Hematopoietic multipotent progenitor cell (in vitro differentiated cells): Measurements from ENCODE around the gene MPDU1. TPM values are rescaled to one million over a fixed set of nuclear protein-coding genes. Genes with fewer than 3 reads are reported as not detected.
"Not testable (repeated sequence)": the region's sequence is repeated elsewhere in the genome, so short reads cannot be mapped to it uniquely, and the experiment has no call there.

ENCODE experiments used
- DNase-seq, 3 donors: peaks; one replicate each; pipeline ENCODE4 v3.0.0-alpha.2; 2011 to 2015; ENCODE audit warnings: low read depth in 2 of 3, low spot score in 2 of 3
- total RNA-seq: library from RNA; depleted of rRNA; stranded (reverse); fragments of >200 nt; gene quantifications from one replicate; pipeline ENCODE4 v1.2.3, GENCODE V29; 2012

MPDU1 gene
- total RNA-seq, 1 donor, result 118 TPM

DNA sequence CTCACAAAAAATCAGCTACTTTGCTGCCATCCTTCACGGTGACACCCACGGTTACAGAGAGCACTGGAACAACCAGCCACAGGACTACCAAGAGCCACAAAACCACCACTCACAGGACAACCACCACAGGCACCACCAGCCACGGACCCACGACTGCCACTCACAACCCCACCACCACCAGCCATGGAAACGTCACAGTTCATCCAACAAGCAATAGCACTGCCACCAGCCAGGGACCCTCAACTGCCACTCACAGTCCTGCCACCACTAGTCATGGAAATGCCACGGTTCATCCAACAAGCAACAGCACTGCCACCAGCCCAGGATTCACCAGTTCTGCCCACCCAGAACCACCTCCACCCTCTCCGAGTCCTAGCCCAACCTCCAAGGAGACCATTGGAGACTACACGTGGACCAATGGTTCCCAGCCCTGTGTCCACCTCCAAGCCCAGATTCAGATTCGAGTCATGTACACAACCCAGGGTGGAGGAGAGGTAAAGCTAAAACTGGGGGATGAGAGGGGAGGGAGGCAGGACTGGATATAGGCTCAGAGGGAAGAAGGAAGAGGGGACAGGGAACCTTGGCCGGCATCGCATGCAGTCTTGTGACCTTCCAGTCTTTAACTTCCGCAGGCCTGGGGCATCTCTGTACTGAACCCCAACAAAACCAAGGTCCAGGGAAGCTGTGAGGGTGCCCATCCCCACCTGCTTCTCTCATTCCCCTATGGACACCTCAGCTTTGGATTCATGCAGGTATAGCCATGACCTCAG is 3.6 kb upstream of the MPDU1 start:
- DNase-seq, result peak in 1 of 3 donors; percentile 43

DNA sequence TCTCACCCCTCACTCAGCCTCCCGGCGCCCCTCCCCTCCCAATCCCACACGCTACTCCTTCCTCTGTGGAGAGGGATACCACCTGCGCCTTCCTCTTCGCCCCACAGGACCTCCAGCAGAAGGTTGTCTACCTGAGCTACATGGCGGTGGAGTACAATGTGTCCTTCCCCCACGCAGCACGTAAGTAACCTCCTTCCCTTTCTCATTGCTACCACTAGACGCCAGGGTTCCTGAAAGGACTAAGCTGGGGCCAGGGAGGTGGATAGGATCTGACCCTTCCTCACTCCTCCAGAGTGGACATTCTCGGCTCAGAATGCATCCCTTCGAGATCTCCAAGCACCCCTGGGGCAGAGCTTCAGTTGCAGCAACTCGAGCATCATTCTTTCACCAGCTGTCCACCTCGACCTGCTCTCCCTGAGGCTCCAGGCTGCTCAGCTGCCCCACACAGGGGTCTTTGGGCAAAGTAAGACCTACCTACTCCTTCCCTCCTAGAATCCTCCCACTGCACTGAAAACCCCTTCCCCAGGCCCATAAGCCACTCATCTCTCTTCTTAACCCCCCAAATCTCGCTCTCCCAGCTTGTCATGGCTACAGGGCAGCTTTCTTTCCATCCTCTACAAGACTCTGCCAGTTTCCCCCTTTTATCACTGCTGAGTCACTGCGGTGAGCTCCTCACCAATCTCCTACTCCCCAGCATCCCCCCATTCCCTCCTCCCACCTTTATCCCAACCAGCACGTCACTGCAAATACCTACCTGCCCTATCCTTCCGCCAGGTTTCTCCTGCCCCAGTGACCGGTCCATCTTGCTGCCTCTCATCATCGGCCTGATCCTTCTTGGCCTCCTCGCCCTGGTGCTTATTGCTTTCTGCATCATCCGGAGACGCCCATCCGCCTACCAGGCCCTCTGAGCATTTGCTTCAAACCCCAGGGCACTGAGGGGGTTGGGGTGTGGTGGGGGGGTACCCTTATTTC is 2.8 kb upstream of the MPDU1 start:
- no peak for DNase-seq

DNA sequence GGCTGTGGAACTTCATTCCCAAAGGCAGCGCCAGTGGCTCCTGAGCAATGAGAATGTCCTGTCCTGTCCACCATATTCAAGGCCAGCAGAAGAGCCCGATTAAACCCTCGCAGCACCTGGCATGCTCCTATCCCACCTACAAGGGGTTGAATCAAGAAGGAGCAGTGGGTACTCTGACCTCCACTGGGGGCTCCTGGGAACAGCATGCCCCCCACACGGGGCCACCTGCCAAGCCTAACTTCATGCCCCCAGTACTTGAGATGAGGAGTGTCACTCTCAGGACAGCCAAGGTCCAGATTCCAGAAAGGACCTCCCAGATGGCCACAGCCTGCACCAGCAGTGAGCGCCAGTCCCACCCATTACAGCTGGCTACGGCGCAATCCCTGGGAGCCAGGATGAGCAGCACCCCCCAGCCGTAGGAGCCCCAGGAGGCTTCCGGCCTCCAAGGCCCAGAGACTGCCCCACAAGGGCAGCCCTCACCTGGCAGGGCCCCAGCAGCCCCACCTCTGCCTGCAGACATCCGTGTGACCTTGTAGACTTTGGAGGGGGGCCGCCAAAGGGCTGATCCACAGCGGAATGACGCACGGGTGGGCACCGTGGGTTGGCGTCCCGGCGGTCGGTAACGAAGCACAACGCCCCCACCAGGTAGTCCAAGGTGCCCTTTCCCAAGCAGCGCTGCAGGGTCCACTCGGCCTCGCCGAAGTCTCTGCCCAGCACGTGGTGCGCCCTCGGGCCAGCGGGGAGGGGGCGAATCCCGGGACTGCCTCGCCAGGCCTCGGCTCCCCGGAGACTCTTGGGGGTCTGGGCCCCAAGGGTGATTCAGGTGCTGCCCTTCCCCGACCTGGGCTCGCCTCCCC is 1.0 kb upstream of the MPDU1 start:
- no peak for DNase-seq

DNA sequence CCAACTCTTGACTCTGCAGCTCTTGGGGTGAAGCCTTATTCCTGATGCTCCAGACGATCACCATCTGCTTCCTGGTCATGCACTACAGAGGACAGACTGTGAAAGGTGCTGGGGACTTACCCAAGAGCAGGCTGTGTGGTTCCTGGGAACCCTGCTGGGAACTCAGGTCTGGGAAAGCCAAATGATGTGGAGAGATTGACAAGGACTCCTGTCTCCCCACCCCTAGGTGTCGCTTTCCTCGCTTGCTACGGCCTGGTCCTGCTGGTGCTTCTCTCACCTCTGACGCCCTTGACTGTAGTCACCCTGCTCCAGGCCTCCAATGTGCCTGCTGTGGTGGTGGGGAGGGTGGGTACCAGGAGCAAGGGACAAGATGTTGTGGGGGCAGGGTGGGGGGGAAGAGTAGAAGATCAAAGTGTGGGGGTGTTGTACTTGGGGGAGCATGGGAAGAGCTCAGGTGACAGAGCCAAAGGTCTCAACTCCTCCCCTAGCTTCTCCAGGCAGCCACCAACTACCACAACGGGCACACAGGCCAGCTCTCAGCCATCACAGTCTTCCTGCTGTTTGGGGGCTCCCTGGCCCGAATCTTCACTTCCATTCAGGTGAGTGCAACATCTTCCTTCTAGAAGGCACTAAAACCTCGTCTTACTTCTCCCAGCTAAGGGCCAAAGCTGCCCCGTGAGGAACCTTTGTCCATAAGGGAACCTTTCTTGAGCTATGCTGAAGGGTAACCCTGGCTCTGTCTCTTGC is 3.2 kb downstream of the MPDU1 start:
- no peak for DNase-seq

DNA sequence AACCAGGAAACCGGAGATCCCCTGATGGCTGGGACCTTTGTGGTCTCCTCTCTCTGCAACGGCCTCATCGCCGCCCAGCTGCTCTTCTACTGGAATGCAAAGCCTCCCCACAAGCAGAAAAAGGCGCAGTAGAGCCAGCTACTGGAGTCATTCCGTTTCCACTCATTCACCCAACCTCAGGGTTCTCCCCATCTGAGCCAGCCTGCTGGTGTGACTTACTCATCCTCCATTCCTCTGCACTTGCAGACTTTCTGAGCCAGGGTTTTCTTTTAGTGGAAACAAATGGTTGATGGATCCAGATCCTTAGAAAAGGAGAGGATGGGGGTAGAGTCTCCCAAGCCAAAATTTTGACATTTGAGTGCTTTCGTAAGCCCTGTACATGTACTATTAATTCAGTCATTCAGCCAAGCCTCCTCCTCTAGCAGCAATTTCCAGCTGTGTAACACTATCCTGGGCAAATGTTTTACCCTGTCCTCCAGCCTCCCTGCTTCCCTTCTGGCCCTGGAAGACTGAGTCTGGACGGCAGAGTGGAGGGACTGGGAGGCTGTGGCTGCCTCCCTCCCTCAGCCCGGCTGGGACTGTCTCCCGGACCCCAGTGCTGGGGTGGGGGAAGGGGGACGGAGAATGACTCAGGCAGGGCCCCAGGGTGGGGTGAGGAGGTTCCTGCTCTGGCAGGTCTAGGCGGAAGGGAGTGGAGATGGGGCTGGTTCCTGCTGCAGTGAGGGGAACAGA is 3.9 kb downstream of the MPDU1 start:
- no peak for DNase-seq

DNA sequence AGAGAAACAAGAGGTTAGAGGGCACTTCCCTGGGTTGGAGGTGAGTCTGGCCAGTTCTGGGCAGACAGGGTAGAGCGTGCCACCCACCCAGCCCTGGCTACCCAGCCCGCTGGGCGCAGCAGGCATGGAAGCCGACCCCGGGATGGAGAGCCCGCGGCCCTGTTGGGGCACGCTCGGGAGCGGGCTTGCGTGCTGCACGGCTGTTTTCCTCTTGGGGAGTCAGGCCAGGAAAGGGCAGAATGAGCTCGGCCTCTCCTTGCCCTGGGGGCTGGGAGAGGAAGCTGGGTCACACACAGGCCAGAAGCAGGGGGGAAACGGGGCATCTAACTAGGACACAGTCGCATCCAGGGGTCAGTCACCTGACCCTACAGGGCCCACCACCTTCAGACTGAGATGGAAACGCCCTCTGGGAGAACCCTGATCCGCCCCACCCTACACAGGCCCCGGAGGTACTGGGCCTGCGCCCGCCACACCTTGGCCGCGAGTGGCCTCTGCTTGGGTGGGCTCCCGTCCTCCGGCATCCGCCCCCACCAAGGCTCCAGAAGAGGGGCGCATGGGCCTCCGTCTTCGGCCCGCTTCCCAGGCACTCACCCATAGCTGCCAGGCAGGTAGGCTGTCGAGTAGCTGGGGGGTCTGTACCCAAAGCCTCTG is 5.0 kb downstream of the MPDU1 start:
- no peak for DNase-seq

DNA sequence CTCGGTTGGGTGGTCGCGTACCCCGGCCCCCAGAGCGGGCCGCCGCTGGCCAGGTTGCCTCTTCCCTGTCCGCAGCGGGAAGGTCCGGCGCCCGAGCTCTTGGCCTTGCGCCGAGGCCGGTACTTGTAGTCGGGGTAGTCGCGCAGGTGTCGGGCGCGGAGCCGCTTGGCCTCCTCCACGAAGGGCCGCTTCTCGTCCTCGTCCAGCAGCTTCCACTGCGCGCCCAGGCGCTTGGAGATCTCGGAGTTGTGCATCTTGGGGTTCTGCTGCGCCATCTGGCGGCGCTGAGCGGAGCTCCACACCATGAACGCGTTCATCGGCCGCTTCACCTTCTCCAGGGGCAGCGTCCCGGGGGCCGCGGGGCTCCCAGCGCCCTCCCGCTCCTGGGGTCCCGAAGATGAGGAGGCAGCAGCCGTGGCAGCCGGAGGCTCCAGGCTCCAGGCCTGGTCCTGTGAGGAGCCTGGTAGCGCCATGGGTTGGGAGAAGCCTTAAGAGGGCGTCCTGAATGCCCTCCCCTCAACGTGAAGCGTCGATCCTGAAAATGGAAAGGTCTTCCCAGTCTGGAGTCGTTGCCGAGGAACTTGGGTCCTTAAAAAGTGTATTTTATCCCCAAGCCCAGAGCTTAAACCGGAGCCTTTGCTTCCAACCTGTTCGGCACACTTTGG is 5.7 kb downstream of the MPDU1 start:
- DNase-seq, result peak in 2 of 3 donors; percentile 81 to 83

DNA sequence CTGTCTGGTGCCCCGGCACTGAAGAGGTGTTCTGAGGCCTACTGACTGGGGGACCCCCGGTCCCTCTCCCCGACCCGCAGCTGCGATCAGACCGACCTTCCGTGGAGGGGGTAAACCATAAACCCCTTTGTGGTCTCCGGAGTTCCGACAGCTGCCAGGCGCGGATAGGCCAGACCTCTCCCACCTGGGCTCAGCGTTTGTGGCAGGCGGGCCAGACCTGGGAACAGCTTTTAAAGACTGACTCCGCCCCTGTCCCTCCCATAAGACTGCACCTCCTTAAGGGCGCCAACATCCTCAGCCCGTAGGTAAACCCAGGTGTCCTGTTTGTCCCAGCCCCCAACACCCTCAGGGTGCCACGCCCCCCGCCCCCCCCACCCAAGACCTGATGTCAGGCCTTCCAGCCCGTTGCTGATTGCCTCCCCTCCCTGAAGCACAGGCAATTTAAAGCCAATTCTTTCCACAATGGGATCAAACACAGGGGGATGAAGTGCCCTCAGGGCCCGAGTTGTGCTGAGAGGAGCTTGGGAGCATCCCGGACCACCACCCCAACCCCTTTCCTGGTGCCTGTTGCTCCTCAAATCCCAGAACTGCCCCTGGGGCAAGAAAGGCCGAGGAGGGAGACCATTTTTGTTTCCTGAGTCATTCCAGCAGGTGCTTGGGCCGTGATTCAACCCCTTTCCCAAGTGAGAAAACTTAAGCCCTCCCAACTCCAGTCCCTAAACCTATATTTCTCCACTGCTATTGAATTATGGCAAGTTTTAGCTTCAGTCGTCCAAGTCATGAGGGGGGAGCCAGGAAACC is 6.4 kb downstream of the MPDU1 start, which contains the start of gene SOX15:
SOX15 (minus strand) TSS at position 204 of the 801 bp plus-strand sequence. CDS start 418 bp downstream, outside the sequence.
- no peak for DNase-seq

DNA sequence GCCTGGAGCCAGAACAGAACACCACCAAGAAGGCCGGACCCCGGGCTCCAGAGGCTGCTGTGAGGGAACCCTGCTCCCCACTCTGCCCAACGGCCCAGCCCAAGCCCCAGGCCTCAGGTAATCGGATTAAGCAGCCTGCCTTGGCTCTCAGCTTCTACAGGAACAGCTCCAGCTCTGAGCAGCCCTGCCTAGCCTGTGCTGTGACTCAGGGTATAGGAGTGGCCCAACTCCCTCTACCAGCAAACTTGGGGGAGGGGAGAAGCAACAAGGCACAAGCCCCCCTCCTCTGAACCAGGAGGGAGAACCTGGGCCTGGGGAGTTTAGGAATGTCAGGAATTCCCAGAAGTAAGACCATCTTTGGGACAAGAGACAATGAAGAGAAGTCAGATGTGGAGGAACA is 7.1 kb downstream of the MPDU1 start:
- DNase-seq, result no peak

DNA sequence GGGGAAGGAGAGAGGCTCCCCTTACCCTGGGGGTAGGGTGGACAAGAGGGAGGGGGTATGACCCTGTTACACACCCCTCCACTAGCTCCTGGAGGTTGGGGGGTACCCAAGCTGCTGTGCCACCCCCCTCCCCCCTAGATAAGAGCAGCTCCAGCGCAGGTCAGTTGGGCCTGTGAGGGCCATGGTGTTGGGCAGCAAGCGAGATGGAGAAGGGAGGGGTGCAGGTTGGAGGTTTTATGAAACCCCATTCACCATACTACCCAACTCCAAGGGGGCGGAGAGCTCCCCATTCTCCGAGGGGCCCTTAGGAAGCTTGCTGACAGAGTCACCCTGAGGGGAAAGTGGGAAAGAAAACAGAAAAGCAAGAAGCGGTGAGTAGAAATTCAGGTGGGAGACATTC is 7.9 kb downstream of the MPDU1 start:
- no peak for DNase-seq

DNA sequence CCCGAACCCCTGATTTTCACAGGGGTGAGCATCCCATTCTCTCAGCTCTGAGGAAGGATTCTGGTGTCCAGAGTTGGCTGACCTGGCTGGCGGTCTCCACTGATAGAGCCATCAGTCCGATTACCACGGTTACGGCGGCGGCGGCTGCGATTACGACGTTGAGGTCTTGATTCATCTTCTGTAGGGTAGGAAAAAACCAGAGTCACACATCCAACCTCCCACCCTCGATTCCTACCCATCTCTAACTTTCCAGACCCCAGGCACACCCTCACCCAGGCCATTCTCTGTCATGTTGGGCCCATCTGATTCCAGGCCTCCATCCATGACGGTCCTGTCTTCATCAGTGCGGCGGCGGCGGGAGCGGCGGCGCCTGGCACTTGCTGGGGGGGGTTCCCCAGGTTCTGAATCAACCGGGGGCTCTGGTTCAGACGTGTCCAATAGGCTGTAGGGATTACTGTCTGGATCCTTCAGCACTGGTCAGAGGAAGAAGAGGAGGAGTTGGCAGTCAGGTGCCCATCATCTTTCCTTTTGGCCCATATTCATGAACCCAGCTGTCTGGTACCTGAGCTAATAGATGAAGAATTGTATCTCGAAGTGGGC is 8.9 kb downstream of the MPDU1 start:
- no peak for DNase-seq

DNA sequence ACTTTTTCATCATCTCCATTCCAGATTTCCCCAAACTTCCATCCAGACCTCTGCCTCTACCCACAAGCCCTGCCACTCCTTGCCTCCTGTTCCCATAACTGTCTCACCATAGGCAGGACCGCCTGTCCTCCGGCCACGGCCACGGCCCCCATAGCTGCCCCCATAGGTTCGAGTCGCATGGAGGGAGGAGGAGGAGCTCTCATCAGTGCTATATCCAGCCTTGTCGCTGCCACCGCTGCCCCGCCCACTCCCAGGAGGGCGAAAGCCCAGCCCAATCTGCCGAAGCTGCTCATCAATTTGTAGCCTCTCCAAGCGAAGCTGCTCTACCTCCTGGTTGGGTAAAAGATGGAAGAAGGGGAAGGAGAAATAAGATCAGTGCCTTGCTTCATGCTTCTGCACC is 9.6 kb downstream of the MPDU1 start:
- DNase-seq, result no peak

DNA sequence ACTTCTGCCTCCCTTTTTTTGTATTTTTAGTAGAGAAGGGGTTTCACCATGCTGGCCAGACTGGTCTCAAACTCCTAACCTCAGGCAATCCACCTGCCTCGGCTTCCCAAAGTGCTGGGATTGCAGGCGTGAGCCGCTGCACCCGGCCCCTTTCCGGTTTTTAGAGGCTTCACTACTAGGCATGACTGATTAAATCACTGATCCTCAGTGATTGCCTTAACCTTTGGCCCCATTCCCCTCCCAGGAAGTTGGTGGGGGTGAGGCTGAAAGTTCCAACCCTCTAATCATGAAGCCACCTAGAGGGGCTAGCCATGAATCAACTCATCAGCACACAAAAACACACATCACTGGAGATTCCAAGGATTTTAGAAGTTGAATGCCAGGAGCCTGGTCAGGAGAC is 13.9 kb downstream of the MPDU1 start:
- DNase-seq, result not testable (repeated sequence)

DNA sequence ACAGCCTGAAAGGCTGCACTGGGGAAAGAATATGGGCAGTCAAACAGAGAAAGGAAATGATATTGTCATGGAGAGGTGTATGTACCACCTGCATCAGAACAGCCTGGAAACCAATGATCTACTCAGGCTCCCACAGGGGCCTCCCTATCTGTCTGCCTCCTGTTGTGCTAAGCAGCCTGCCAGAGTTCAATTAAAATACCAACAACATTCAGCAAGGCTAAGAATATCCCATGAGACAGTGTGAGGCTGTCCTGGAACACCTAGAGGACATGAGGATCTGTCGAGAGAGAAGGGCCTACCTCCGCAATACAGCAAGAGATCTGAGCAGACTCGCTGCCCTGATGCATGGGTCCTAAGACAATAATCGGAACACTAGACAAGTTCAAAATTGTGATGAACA is 22.6 kb downstream of the MPDU1 start:
- DNase-seq, result no peak

DNA sequence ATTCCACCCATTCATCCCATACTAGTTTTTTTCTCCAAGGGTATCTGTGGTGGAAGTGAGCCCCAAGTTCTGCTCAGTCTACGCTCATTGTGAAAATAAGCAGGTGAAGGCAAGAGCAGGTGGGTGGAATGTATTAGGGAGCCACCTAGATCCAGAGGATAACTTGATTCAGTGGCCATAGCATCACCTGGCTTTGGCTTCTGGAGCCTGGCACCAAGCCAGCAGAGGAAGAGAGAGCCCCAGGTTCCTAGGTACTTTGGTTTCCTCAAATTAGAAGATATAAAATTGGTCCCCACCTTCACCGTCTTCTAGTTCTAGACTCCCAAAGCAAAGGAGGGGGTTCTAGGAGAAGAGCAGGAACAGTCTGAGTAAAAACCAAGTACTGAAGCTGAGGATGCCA is 27.0 kb downstream of the MPDU1 start:
- no peak for DNase-seq

DNA sequence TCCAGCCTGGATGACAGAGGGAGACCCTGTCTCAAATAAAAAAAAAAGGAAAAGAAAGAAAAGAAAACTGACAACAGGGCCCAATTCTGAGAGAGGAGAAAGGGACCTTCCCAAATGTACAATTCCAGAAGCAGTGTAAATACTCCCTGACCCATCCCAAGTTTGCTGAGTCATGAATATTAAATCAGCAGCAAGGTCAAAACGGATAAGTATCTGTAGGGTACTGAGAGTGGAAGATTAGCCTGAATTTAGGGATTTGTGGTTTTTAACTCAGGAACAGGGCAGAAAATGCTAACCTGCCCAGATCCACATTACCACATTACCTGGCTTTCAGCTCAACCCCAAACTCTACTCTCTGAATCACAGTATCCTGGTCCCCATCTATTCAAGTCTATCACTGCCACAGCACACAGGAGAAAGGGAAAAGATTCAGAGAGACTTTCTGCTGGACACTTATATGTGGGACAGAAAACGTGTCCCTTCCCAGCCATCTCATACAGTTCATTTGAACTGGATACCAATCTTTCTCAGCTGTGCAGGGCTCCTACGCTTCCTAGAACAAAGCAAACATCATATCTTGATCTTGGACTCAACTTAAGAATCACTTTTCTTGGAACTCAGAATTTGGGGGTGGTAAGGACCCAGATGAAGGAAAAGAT is 28.1 kb downstream of the MPDU1 start:
- no peak for DNase-seq

DNA sequence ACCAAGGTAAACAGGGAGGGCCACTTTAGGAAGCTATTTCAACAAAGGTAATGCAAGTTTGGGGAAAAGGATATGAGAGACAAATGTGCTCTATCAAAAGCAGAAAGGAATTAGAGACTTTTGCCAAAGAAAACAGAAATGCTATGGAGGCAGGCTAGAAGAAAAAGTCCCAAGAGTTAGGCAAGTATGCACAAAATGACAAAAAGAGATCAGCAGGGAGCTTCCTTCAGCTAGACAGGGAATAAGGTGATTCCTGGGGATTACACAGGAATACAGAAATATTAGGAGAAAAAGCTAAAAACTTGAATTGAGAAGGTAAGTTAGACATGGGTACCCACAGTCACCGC is 28.6 kb downstream of the MPDU1 start:
- no peak for DNase-seq
